Neural progenitor cell (in vitro differentiated cells): Measurements from ENCODE around the gene ACBD5. TPM values are rescaled to one million over a fixed set of nuclear protein-coding genes. Genes with fewer than 3 reads are reported as not detected.
"Not testable (repeated sequence)": the region's sequence is repeated elsewhere in the genome, so short reads cannot be mapped to it uniquely, and the experiment has no call there.

ENCODE experiments used
- DNase-seq: peaks from one replicate; pipeline ENCODE4 v3.0.0-alpha.2; 2016; ENCODE audit warnings: low spot score
- H2AFZ ChIP-seq: fragments of 200-600 bp; sonication (generic); replicated peaks from 2 replicates; pipeline ENCODE4 v1.6.1; 2016; ENCODE audit warnings: antibody characterized with exemption
- H3F3A ChIP-seq: fragments of 200-600 bp; sonication (generic); 2 replicates; pipeline ENCODE4 v1.6.1; 2016; ENCODE audit warnings: antibody characterized with exemption, low read depth
- H3K27ac ChIP-seq: fragments of 200-600 bp; sonication (generic); 2 replicates; pipeline ENCODE4 v1.5.1; 2016; ENCODE audit warnings: mild to moderate bottlenecking
- H3K27me3 ChIP-seq: fragments of 200-600 bp; sonication (generic); 2 replicates; pipeline ENCODE4 v1.6.1; 2016; ENCODE audit warnings: mild to moderate bottlenecking, moderate library complexity
- H3K36me3 ChIP-seq: fragments of 200-600 bp; sonication (generic); 2 replicates; pipeline ENCODE4 v1.5.1; 2016
- H3K4me1 ChIP-seq: fragments of 200-600 bp; sonication (generic); 2 replicates; pipeline ENCODE4 v1.6.1; 2016; ENCODE audit warnings: mixed run types
- H3K4me2 ChIP-seq: fragments of 200-600 bp; sonication (generic); 2 replicates; pipeline ENCODE4 v1.6.1; 2016
- H3K4me3 ChIP-seq: fragments of 200-600 bp; sonication (generic); 2 replicates; pipeline ENCODE4 v1.5.1; 2016
- H3K79me2 ChIP-seq: fragments of 200-600 bp; sonication (generic); 2 replicates; pipeline ENCODE4 v1.6.1; 2016; ENCODE audit warnings: low read depth
- H3K9ac ChIP-seq: fragments of 200-600 bp; sonication (generic); 2 replicates; pipeline ENCODE4 v1.6.1; 2016
- H3K9me3 ChIP-seq: fragments of 200-600 bp; sonication (generic); 2 replicates; pipeline ENCODE4 v1.5.1; 2016; ENCODE audit warnings: low read depth
- H4K20me1 ChIP-seq: fragments of 200-600 bp; sonication (generic); 2 replicates; pipeline ENCODE4 v1.6.1; 2016; ENCODE audit warnings: low read depth
- H3K27ac Mint-ChIP-seq: 3 replicates; pipeline ENCODE4 v1.8.0; 2021; ENCODE audit warnings: mixed read lengths
- H3K27me3 Mint-ChIP-seq: 2 replicates; pipeline ENCODE4 v1.8.0; 2022; ENCODE audit warnings: low read depth, mild to moderate bottlenecking, inconsistent platforms, moderate library complexity, mixed read lengths; ENCODE audit not compliant: insufficient read depth
- H3K36me3 Mint-ChIP-seq: 3 replicates; pipeline ENCODE4 v1.8.0; 2021; ENCODE audit warnings: mixed read lengths
- H3K4me1 Mint-ChIP-seq: 3 replicates; pipeline ENCODE4 v1.8.0; 2021; ENCODE audit warnings: mixed read lengths
- H3K4me3 Mint-ChIP-seq: 3 replicates; pipeline ENCODE4 v1.8.0; 2021; ENCODE audit warnings: mild to moderate bottlenecking, moderate library complexity, mixed read lengths
- H3K9me3 Mint-ChIP-seq: 3 replicates; pipeline ENCODE4 v1.8.0; 2020; ENCODE audit warnings: mixed read lengths
- CTCF ChIP-seq: fragments of 200-600 bp; sonication (generic); IDR thresholded peaks from 2 replicates; pipeline ENCODE4 v1.5.1; 2017; ENCODE audit warnings: antibody characterized with exemption, mild to moderate bottlenecking
- EZH2 ChIP-seq: fragments of 200-600 bp; sonication (generic); IDR thresholded peaks from 2 replicates; pipeline ENCODE4 v1.6.1; 2017; ENCODE audit warnings: antibody characterized with exemption, mild to moderate bottlenecking, moderate library complexity
- EZH2phosphoT487 ChIP-seq: fragments of 200-600 bp; sonication (generic); IDR thresholded peaks from 2 replicates; pipeline ENCODE4 v1.6.1; 2017; ENCODE audit warnings: antibody characterized with exemption
- total RNA-seq: library from RNA; depleted of rRNA; stranded (reverse); fragments of >200 nt; gene quantifications from 2 replicates; pipeline ENCODE4 v1.2.3, GENCODE V29; 2015; ENCODE audit warnings: low replicate concordance

The ACBD5 gene
- total RNA-seq, 1 donor from 2014 or later: 21.8 TPM

- DNase-seq: no peak
- Histone ChIP-seq H3K9me3 (no peaks in the 10 kb centered on the region), H3K27me3 (no peaks in the 10 kb centered on the region), H3K27ac (no peak overlapping the region), H4K20me1 (no peaks in the 10 kb centered on the region), H3K36me3 (peaks cover 53% of the 10 kb centered on the region), H3K9ac (no peak overlapping the region), H3F3A (no peaks in the 10 kb centered on the region), H3K4me1 (no peaks in the 10 kb centered on the region), H3K79me2 (no peaks in the 10 kb centered on the region), H3K4me2 (no peak overlapping the region), H2AFZ (no peak overlapping the region), H3K4me3 (no peak overlapping the region)
- H3K27ac Mint-ChIP-seq: no peak overlapping the region
- H3K36me3 Mint-ChIP-seq: peaks cover 20% of the 10 kb centered on the region
- no peaks in the 10 kb centered on the region for H3K9me3 Mint-ChIP-seq
- H3K27me3 Mint-ChIP-seq: no peaks in the 10 kb centered on the region
- no peaks in the 10 kb centered on the region for H3K4me1 Mint-ChIP-seq
- H3K4me3 Mint-ChIP-seq: no peak overlapping the region
- TF ChIP-seq EZH2 (no peak), CTCF (no peak), EZH2phosphoT487 (no peak)
These were observed 70.7 kb downstream of the ACBD5 start for GRCh38 chr10:27169849-27170248.

DNA sequence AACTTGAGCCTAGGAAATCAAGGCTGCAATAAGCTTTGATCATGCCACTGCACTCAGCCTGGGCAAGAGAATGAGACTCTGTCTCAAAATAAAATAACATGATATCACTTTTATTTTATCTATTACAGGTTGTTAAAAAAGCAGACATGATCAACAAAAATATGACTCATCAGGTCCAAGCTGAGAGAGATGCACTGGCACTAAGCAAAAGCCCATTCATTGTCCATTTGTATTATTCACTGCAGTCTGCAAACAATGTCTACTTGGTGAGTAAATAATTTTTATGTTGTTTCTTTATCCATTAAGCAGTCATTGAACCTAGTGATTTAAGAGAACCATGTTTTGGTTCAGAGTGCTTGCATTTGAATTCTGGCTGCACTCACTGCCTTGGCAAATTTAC lies 82.2 kb downstream of the ACBD5 start:
- H3K79me2 ChIP-seq: peaks cover 48% of the 10 kb centered on the region
- Mint-ChIP-seq H3K27me3 (peaks cover 13% of the 10 kb centered on the region), H3K27ac (no peak overlapping the region), H3K36me3 (peaks cover 8% of the 10 kb centered on the region), H3K4me3 (peak overlapping the region; percentile 54), H3K4me1 (peaks cover 16% of the 10 kb centered on the region), H3K9me3 (no peaks in the 10 kb centered on the region)
- no peaks in the 10 kb centered on the region for H3K27me3 ChIP-seq
- H3K9ac ChIP-seq: no peak overlapping the region
- TF ChIP-seq EZH2 (no peak), CTCF (no peak), EZH2phosphoT487 (no peak)
- DNase-seq: no peak
- peaks cover 21% of the 10 kb centered on the region for H3F3A ChIP-seq
- H3K27ac ChIP-seq: no peak overlapping the region
- H3K4me2 ChIP-seq: no peak overlapping the region
- H2AFZ ChIP-seq: no peak overlapping the region
- H4K20me1 ChIP-seq: peaks cover 6% of the 10 kb centered on the region
- peaks cover 9% of the 10 kb centered on the region for H3K4me1 ChIP-seq
- H3K4me3 ChIP-seq: no peak overlapping the region
- no peaks in the 10 kb centered on the region for H3K9me3 ChIP-seq
- peaks cover 22% of the 10 kb centered on the region for H3K36me3 ChIP-seq

DNA sequence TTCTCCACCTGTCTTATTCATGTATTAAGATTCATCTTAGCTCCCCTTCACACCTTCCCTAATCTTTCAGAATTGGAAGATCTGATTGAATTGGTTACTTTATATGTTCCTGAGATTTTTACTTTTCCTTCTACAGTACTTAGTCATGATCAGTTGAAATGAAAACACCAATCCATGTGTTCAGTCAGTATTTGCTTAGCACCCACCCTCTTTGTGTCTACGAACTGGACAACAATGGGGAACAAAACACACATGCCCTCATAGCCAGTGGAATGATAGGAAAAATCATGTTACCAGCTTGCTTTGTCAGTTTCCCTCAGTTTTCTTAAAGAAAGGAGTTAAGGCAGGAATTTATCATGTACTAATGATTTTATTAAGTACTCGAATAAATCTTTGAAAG lies 83.4 kb downstream of the ACBD5 start:
- Mint-ChIP-seq H3K27me3 (peaks cover 13% of the 10 kb centered on the region), H3K36me3 (peaks cover 8% of the 10 kb centered on the region), H3K4me3 (peak overlapping the region; percentile 100), H3K9me3 (no peaks in the 10 kb centered on the region), H3K4me1 (peaks cover 25% of the 10 kb centered on the region), H3K27ac (peak overlapping the region; percentile 60)
- H3K27ac ChIP-seq: no peak overlapping the region
- no peak overlapping the region for H2AFZ ChIP-seq
- H3K27me3 ChIP-seq: no peaks in the 10 kb centered on the region
- H4K20me1 ChIP-seq: peaks cover 16% of the 10 kb centered on the region
- no peak for DNase-seq
- peak overlapping the region; percentile 91 for H3K4me2 ChIP-seq
- H3F3A ChIP-seq: peaks cover 21% of the 10 kb centered on the region
- TF ChIP-seq EZH2 (no peak), CTCF (no peak), EZH2phosphoT487 (no peak)
- no peaks in the 10 kb centered on the region for H3K9me3 ChIP-seq
- peaks cover 61% of the 10 kb centered on the region for H3K79me2 ChIP-seq
- H3K4me1 ChIP-seq: peaks cover 19% of the 10 kb centered on the region
- peaks cover 18% of the 10 kb centered on the region for H3K36me3 ChIP-seq
- H3K9ac ChIP-seq: no peak overlapping the region
- H3K4me3 ChIP-seq: peak overlapping the region; percentile 80

GRCh38 chr10:27156566-27156965 lies 84.0 kb downstream of the ACBD5 start:
- H3K4me3 ChIP-seq: peak overlapping the region; percentile 80
- not testable (repeated sequence) for H3K9ac ChIP-seq, H3K27ac ChIP-seq

More at GRCh38 chr10:27156566-27156965, 84.0 kb downstream of the ACBD5 start:
- peaks cover 13% of the 10 kb centered on the region for H3K27me3 Mint-ChIP-seq
- H3K4me1 ChIP-seq: peaks cover 22% of the 10 kb centered on the region
- not testable (repeated sequence) for H3K36me3 Mint-ChIP-seq, H3K27me3 ChIP-seq, H2AFZ ChIP-seq, H3K27ac Mint-ChIP-seq, H3K9me3 ChIP-seq, DNase-seq, H3K9me3 Mint-ChIP-seq
- peaks cover 28% of the 10 kb centered on the region for H3K4me1 Mint-ChIP-seq
- H3K36me3 ChIP-seq: peaks cover 12% of the 10 kb centered on the region
- H3K79me2 ChIP-seq: peaks cover 67% of the 10 kb centered on the region
- H3F3A ChIP-seq: peaks cover 21% of the 10 kb centered on the region
- peak overlapping the region; percentile 91 for H3K4me2 ChIP-seq
- H4K20me1 ChIP-seq: peaks cover 16% of the 10 kb centered on the region
- peak overlapping the region; percentile 100 for H3K4me3 Mint-ChIP-seq
